H1 (cell line): ENCODE measurements around the gene NUSAP1. TPM values are rescaled to one million over a fixed set of nuclear protein-coding genes. Genes with fewer than 3 reads are reported as not detected.

Source experiments
- CTCF ChIA-PET: fragments of 300-600 bp; sonication (Branson Sonifier 250); formaldehyde crosslinking; loops from one replicate; lab custom pipeline; 2021; ENCODE audit not compliant: partially characterized antibody; lab: Charles Lee
- POLR2A ChIA-PET: fragments of 300-600 bp; sonication (Branson Sonifier 250); formaldehyde crosslinking; loops from one replicate; lab custom pipeline; 2021; ENCODE audit warnings: inconsistent platforms; ENCODE audit not compliant: partially characterized antibody; lab: Charles Lee
- DNase-seq, 2 experiments: peaks; one replicate each; pipeline versions ENCODE4 v3.0.0 to v3.0.0-alpha.2; 2010 to 2022; ENCODE audit warnings: low spot score in 2 of 2, low read depth in 1 of 2, mixed read lengths in 1 of 2
- FAIRE-seq: peaks from 2 replicates; lab custom pipeline; 2011; peaks lifted over from hg19 to GRCh38; lab: Jason Lieb, UNC
- H2AFZ ChIP-seq: 2 replicates; pipeline ENCODE4 v1.8.1; 2012; ENCODE audit warnings: low read length, inconsistent platforms
- H2AK5ac ChIP-seq: 2 replicates; pipeline ENCODE4 v1.6.1; 2013; ENCODE audit warnings: low read depth, low read length
- H2BK120ac ChIP-seq: replicated peaks from 2 replicates; pipeline ENCODE3; 2013; ENCODE audit warnings: low read depth, low read length, inconsistent platforms
- H2BK12ac ChIP-seq: 2 replicates; pipeline ENCODE4 v1.6.1; 2013; ENCODE audit warnings: low read depth, low read length
- H2BK15ac ChIP-seq: 2 replicates; pipeline ENCODE4 v1.6.1; 2013; ENCODE audit warnings: low read length
- H2BK20ac ChIP-seq: 2 replicates; pipeline ENCODE4 v1.6.1; 2013; ENCODE audit warnings: low read length
- H2BK5ac ChIP-seq: 2 replicates; pipeline ENCODE4 v1.6.1; 2013; ENCODE audit warnings: low read depth, low read length
- H3K14ac ChIP-seq: 2 replicates; pipeline ENCODE4 v1.6.1; 2013; ENCODE audit warnings: inconsistent platforms; ENCODE audit not compliant: insufficient read length
- H3K18ac ChIP-seq: 2 replicates; pipeline ENCODE4 v1.6.1; 2013; ENCODE audit warnings: low read length; ENCODE audit errors: extremely low read depth
- H3K23ac ChIP-seq: 2 replicates; pipeline ENCODE4 v1.6.1; 2013; ENCODE audit warnings: inconsistent platforms; ENCODE audit not compliant: insufficient read length
- H3K23me2 ChIP-seq: 2 replicates; pipeline ENCODE4 v1.6.1; 2013; ENCODE audit warnings: low read depth, low read length
- H3K27ac ChIP-seq: 2 replicates; pipeline ENCODE4 v1.6.1; 2011; ENCODE audit warnings: low read depth, low read length, inconsistent platforms
- H3K27me3 ChIP-seq, 4 experiments: replicated peaks in 1 of 4; 1 replicate in 1 of 4; 2 replicates in 3 of 4; pipeline versions ENCODE4 v1.6.1 to v1.8.1; 2011 to 2013; ENCODE audit warnings: low read length in 3 of 4, mild to moderate bottlenecking in 3 of 4, inconsistent platforms in 2 of 4, mixed read lengths in 2 of 4, moderate library complexity in 1 of 4; ENCODE audit not compliant: control insufficient read depth in 3 of 4, insufficient read depth in 3 of 4; ENCODE audit errors: extremely low read depth in 1 of 4
- H3K36me3 ChIP-seq, 4 experiments: 2 replicates each; pipeline versions ENCODE4 v1.6.1 to v1.8.1; 2011 to 2013; ENCODE audit warnings: mild to moderate bottlenecking in 4 of 4, low read length in 3 of 4, moderate library complexity in 2 of 4, control low read depth in 1 of 4, inconsistent platforms in 1 of 4; ENCODE audit not compliant: insufficient read depth in 4 of 4, control insufficient read depth in 2 of 4
- H3K4ac ChIP-seq: replicated peaks from 2 replicates; pipeline ENCODE3; 2013; ENCODE audit warnings: low read length, low read depth, mixed read lengths, inconsistent platforms; ENCODE audit not compliant: insufficient read length
- H3K4me1 ChIP-seq, 4 experiments: replicated peaks in 1 of 4; 1 replicate in 1 of 4; 2 replicates in 3 of 4; pipeline versions ENCODE4 v1.6.1 to v1.8.1; 2011 to 2013; ENCODE audit warnings: low read length in 3 of 4, inconsistent platforms in 2 of 4, mixed read lengths in 1 of 4; ENCODE audit not compliant: insufficient read depth in 4 of 4, control insufficient read depth in 3 of 4
- H3K4me2 ChIP-seq, 2 experiments: 2 replicates each; pipeline versions ENCODE4 v1.6.1 to v1.8.1; 2011 to 2013; ENCODE audit warnings: low read depth in 2 of 2, low read length in 2 of 2, control low read depth in 1 of 2, inconsistent platforms in 1 of 2, mild to moderate bottlenecking in 1 of 2; ENCODE audit not compliant: insufficient read depth in 1 of 2
- H3K4me3 ChIP-seq, 4 experiments: fragments of 200-600, 300-600 bp in 1 of 4; sonication (generic), shearing (Covaris generic), sonication (Bioruptor Twin) in 1 of 4; 2 replicates each; pipeline versions ENCODE4 v1.5.1 to v1.8.1; 2011 to 2016; ENCODE audit warnings: low read length in 4 of 4, low read depth in 3 of 4, control low read depth in 2 of 4, inconsistent platforms in 2 of 4, mild to moderate bottlenecking in 2 of 4, mixed read lengths in 1 of 4, moderate library complexity in 1 of 4; ENCODE audit not compliant: insufficient read depth in 2 of 4; ENCODE audit errors: extremely low read depth in 1 of 4
- H3K56ac ChIP-seq: replicated peaks from 2 replicates; pipeline ENCODE3; 2013; ENCODE audit warnings: low read depth, mild to moderate bottlenecking, mixed read lengths, low read length, inconsistent platforms; ENCODE audit not compliant: insufficient read length
- H3K79me1 ChIP-seq: 2 replicates; pipeline ENCODE4 v1.6.1; 2013; ENCODE audit warnings: low read depth, low read length, control low read depth
- H3K79me2 ChIP-seq, 2 experiments: 2 replicates each; pipeline versions ENCODE4 v1.6.1 to v1.8.1; 2012 to 2013; ENCODE audit warnings: low read length in 2 of 2, mild to moderate bottlenecking in 2 of 2, inconsistent platforms in 1 of 2; ENCODE audit not compliant: insufficient read depth in 2 of 2, control insufficient read depth in 1 of 2
- H3K9ac ChIP-seq, 4 experiments: replicated peaks in 1 of 4; 1 replicate in 1 of 4; 2 replicates in 3 of 4; pipeline versions ENCODE4 v1.6.1 to v1.8.1; 2011 to 2013; ENCODE audit warnings: low read depth in 3 of 4, low read length in 3 of 4, control low read depth in 2 of 4, mild to moderate bottlenecking in 2 of 4, moderate library complexity in 2 of 4, inconsistent platforms in 1 of 4; ENCODE audit errors: extremely low read depth in 1 of 4
- H3K9me3 ChIP-seq, 2 experiments: 2 replicates each; pipeline versions ENCODE4 v1.6.1 to v1.8.1; 2012 to 2013; ENCODE audit warnings: mild to moderate bottlenecking in 2 of 2, moderate library complexity in 2 of 2, control low read depth in 1 of 2, inconsistent platforms in 1 of 2, low read depth in 1 of 2, low read length in 1 of 2, mixed read lengths in 1 of 2; ENCODE audit not compliant: insufficient read depth in 2 of 2
- H4K20me1 ChIP-seq, 2 experiments: replicated peaks in 1 of 2; 2 replicates each; pipeline versions ENCODE3 to v1.8.1; 2011 to 2013; ENCODE audit warnings: inconsistent platforms in 2 of 2, low read length in 2 of 2, mild to moderate bottlenecking in 1 of 2; ENCODE audit not compliant: insufficient read depth in 2 of 2, control insufficient read depth in 1 of 2
- H4K5ac ChIP-seq: 2 replicates; pipeline ENCODE4 v1.6.1; 2013; ENCODE audit warnings: low read length, low read depth, mixed read lengths, inconsistent platforms; ENCODE audit not compliant: insufficient read length
- H4K8ac ChIP-seq: 2 replicates; pipeline ENCODE4 v1.8.0; 2013; ENCODE audit warnings: mild to moderate bottlenecking, moderate library complexity, low read length, inconsistent platforms; ENCODE audit not compliant: insufficient read depth; ENCODE audit errors: extremely low read depth
- H4K91ac ChIP-seq: replicated peaks from 2 replicates; pipeline ENCODE3; 2013; ENCODE audit warnings: low read length, mixed read lengths, inconsistent platforms; ENCODE audit not compliant: insufficient read length
- NRF1 ChIP-seq: IDR thresholded peaks from 2 replicates; pipeline ENCODE4 v1.6.1; 2011; ENCODE audit warnings: mild to moderate bottlenecking, low read depth, low read length, improper control_type of control experiment
- POLR2AphosphoS5 ChIP-seq: IDR thresholded peaks from 2 replicates; pipeline ENCODE4 v1.6.1; 2011; ENCODE audit warnings: low read depth, low read length
- SP4 ChIP-seq: IDR thresholded peaks from 2 replicates; pipeline ENCODE4 v1.6.1; 2012; ENCODE audit warnings: low read length, inconsistent platforms
- TBP ChIP-seq: IDR thresholded peaks from 2 replicates; pipeline ENCODE4 v1.6.1; 2011; ENCODE audit warnings: low read depth, low read length, improper control_type of control experiment
- whole genome bisulfite sequencing, 2 experiments: shearing (Covaris generic) in 1 of 2; methylation state at CpG; one replicate each; pipeline versions ENCODE4 v1.1.6 to v1.1.7; 2013 to 2015; ENCODE audit warnings: low lambda C conversion rate in 2 of 2, mixed read lengths in 2 of 2, inconsistent platforms in 1 of 2, low coverage in 1 of 2, missing lambda C conversion rate in 1 of 2; ENCODE audit not compliant: insufficient replicate concordance in 2 of 2, insufficient coverage in 1 of 2, insufficient read length in 1 of 2; ENCODE audit errors: extremely low coverage in 1 of 2, missing lambda C conversion rate in 1 of 2; 5-methylcytosine and 5-hydroxymethylcytosine counted together
- polyA plus RNA-seq, 7 experiments: library from polyadenylated mRNA; depleted of rRNA in 3 of 7; stranded (reverse) in 5 of 7; unstranded in 2 of 7; fragments of >200 nt in 5 of 7; fragments of 200-250 nt in 2 of 7; gene quantifications; 1 replicate in 5 of 7; 2 replicates in 1 of 7; 4 replicates in 1 of 7; pipeline versions ENCODE4 v1.2.1 to v1.2.3, GENCODE V29; 2011 to 2013; ENCODE audit warnings: missing spikeins in 2 of 7, mixed read lengths in 2 of 7
- total RNA-seq: library from RNA; stranded (reverse); fragmentation: NEBNext Ultra II Directional; extraction: Animal tissue kit (Norgen Biotek cat#: 25700); gene quantifications from 2 replicates; pipeline ENCODE4 v1.2.1, GENCODE V29; 2021

The NUSAP1 gene
- total and polyA plus RNA-seq, 2 of the 8 experiments (the other 6 are each of a cell fraction or from before 2014, with no cell fraction given), result 60.8 to 144 TPM

DNA sequence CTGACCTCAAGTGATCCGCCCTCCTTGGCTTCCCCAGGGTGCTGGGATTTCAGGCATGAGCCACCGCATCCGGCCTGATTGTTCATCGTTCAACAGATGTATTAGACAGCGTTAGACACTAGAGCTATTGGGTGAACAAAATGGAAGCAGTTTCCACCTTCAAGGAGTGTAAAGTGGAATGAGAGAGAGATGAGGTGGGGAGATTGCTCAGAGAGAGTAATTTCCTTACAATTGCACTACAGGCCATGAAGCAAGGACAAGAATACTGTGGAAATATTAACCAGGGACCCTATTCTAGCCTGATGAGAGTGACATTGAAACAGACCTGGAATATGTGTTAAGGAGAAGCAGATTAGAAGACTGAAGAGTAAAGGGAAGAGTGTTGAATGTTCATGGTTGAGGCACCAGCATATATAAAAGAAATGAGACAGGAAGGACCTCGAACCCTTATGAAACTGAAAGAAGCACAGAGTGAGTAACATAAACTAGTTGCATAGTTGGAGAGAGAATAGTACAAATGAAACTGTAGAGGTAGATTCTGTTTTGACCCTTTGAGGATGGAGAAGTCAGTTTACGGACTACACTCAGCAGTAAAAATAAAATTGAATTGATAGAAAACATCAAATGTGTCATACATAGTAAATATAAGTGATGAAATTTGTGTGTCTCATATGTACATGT lies 91.4 kb downstream of the NUSAP1 start:
- Histone ChIP-seq H3K23me2 (no peaks in the 10 kb centered on the region), H3K27ac (no peak overlapping the region), H2AK5ac (no peak overlapping the region), H3K23ac (no peak overlapping the region), H4K8ac (no peak overlapping the region), H3K4me2 (no peak overlapping the region), H3K14ac (no peak overlapping the region), H2BK15ac (no peak overlapping the region), H2BK12ac (no peak overlapping the region), H2BK120ac (no peak overlapping the region), H3K56ac (no peak overlapping the region), H3K4ac (no peak overlapping the region), H2BK5ac (no peak overlapping the region), H3K9ac (no peak overlapping the region), H3K18ac (no peak overlapping the region), H3K36me3 (no peaks in the 10 kb centered on the region), H3K4me3 (no peak overlapping the region), H4K5ac (no peak overlapping the region), H4K20me1 (peaks cover 4 to 14% of the 10 kb centered on the region in 2 experiments), H3K27me3 (no peaks in the 10 kb centered on the region), H2AFZ (no peak overlapping the region), H3K9me3 (no peaks in the 10 kb centered on the region), H3K4me1 (no peaks in the 10 kb centered on the region), H3K79me1 (0 out of 2 replicates have a peak, but pooled peaks cover 6% of the 10 kb centered on the region), H3K79me2 (peaks cover 11 to 75% of the 10 kb centered on the region in 2 experiments), H4K91ac (no peak overlapping the region), H2BK20ac (no peak overlapping the region)
- ChIA-PET CTCF (interaction anchor here (0.8 kb wide), 1 partner anchor 500 kb away, joined by 3 read pairs; no protein-coding TSS in a partner anchor), POLR2A (no interaction called here)
- WGBS, 2 experiments, result 97% methylated on average over 7 of the region's 7 CpGs; no CpG with 5 or more reads in 1 of the 2 experiments
- no peak for TF ChIP-seq POLR2AphosphoS5
- TF ChIP-seq TBP, result no peak
- no peak for TF ChIP-seq SP4
- TF ChIP-seq NRF1, result no peak
- no peak for FAIRE-seq
- DNase-seq, result no peak
